HEK293 (cell line): ENCODE data around the gene EPN1.

Experiments
- CTCF ChIA-PET: fragments of 350-600 bp; formaldehyde crosslinking; extraction: SDS; loops from one replicate; lab custom pipeline; 2021; ENCODE audit warnings: antibody characterized with exemption; lab: Yijun Ruan, JAX
- POLR2A ChIA-PET: fragments of 300-600 bp; formaldehyde crosslinking; extraction: SDS; loops from one replicate; lab custom pipeline; 2020; ENCODE audit warnings: antibody characterized with exemption, inconsistent platforms; lab: Yijun Ruan, JAX
- H3K27ac ChIP-seq: fragments of 200-500 bp; sonication (Bioruptor generic); 2 replicates; pipeline ENCODE4 v1.5.1; 2014; ENCODE audit warnings: low read depth, low read length, control low read depth, inconsistent platforms; ENCODE audit errors: extremely low read depth
- H3K36me3 ChIP-seq, 2 experiments: fragments of 200-500 bp in 1 of 2; sonication (Bioruptor generic) in 1 of 2; 1 replicate in 1 of 2; 2 replicates in 1 of 2; pipeline ENCODE4 v1.5.1; 2014 to 2017; ENCODE audit warnings: inconsistent platforms in 2 of 2, low read length in 2 of 2; ENCODE audit not compliant: control insufficient read depth in 2 of 2, insufficient read depth in 1 of 2
- H3K4me1 ChIP-seq: fragments of 200-500 bp; sonication (Bioruptor generic); 2 replicates; pipeline ENCODE4 v1.5.1; 2014; ENCODE audit warnings: mild to moderate bottlenecking, low read length, inconsistent platforms; ENCODE audit not compliant: control insufficient read depth, insufficient read depth
- H3K4me3 ChIP-seq: 2 replicates; pipeline ENCODE4 v1.5.1; 2011; ENCODE audit warnings: low read depth, mild to moderate bottlenecking, control low read depth, low read length, moderate library complexity
- H3K9me3 ChIP-seq: fragments of 200-500 bp; sonication (Bioruptor generic); 2 replicates; pipeline ENCODE4 v1.5.1; 2014; ENCODE audit warnings: low read depth, low read length, inconsistent platforms; ENCODE audit not compliant: control insufficient read depth, insufficient read depth
- CTCF ChIP-seq: fragments of 450-650 bp; formaldehyde crosslinking; IDR thresholded peaks from 2 replicates; pipeline ENCODE4 v1.5.1; 2016; ENCODE audit warnings: missing biosample characterization, missing genetic modification characterization
- PRDM10 ChIP-seq: fragments of 450-650 bp; formaldehyde crosslinking; IDR thresholded peaks from 2 replicates; pipeline ENCODE4 v1.5.1; 2016; ENCODE audit warnings: missing biosample characterization, missing genetic modification characterization
- SP2 ChIP-seq: fragments of 450-650 bp; formaldehyde crosslinking; IDR thresholded peaks from 2 replicates; pipeline ENCODE4 v1.5.1; 2016; ENCODE audit warnings: missing biosample characterization, missing genetic modification characterization
- ZBTB48 ChIP-seq: fragments of 450-650 bp; formaldehyde crosslinking; IDR thresholded peaks from 2 replicates; pipeline ENCODE4 v1.5.1; 2016; ENCODE audit warnings: missing biosample characterization, missing genetic modification characterization
- ZNF169 ChIP-seq: fragments of 450-650 bp; formaldehyde crosslinking; IDR thresholded peaks from 2 replicates; pipeline ENCODE4 v1.5.1; 2016; ENCODE audit warnings: missing biosample characterization, missing genetic modification characterization
- ZNF19 ChIP-seq: fragments of 450-650 bp; formaldehyde crosslinking; IDR thresholded peaks from 2 replicates; pipeline ENCODE4; 2016; ENCODE audit warnings: missing biosample characterization, missing genetic modification characterization, low read depth
- ZNF221 ChIP-seq: fragments of 450-650 bp; formaldehyde crosslinking; IDR thresholded peaks from 2 replicates; pipeline ENCODE4 v1.5.1; 2017; ENCODE audit warnings: missing biosample characterization, missing genetic modification characterization, borderline replicate concordance
- ZNF416 ChIP-seq: fragments of 450-650 bp; formaldehyde crosslinking; IDR thresholded peaks from 2 replicates; pipeline ENCODE4 v1.5.1; 2016; ENCODE audit warnings: missing biosample characterization, missing genetic modification characterization
- ZNF623 ChIP-seq: fragments of 450-650 bp; formaldehyde crosslinking; IDR thresholded peaks from 2 replicates; pipeline ENCODE4 v1.5.1; 2016; ENCODE audit warnings: missing biosample characterization, missing genetic modification characterization
- ZNF692 ChIP-seq: fragments of 450-650 bp; formaldehyde crosslinking; IDR thresholded peaks from 2 replicates; pipeline ENCODE4 v1.5.1; 2016; ENCODE audit warnings: missing biosample characterization, missing genetic modification characterization
- TF ChIP-seq, protein P1 (sequence below): fragments of 450-650 bp; formaldehyde crosslinking; IDR thresholded peaks from 2 replicates; pipeline ENCODE4 v1.5.1; 2016; ENCODE audit warnings: missing biosample characterization, missing genetic modification characterization
- TF ChIP-seq, protein P2 (sequence below): fragments of 450-650 bp; formaldehyde crosslinking; IDR thresholded peaks from 2 replicates; pipeline ENCODE4 v1.5.1; 2017; ENCODE audit warnings: missing biosample characterization, mild to moderate bottlenecking, missing genetic modification characterization, moderate library complexity

The EPN1 gene

GRCh38 chr19:55661826-55662225, 13.2 kb upstream of the EPN1 start (continued):
- no peak for TF ChIP-seq PRDM10 (tag by site-specific recombination)
- TF ChIP-seq SP2 (tag by site-specific recombination): 0 out of 2 replicates have a peak, but pooled peaks have one; percentile 6
- no peak for TF ChIP-seq ZNF19 (tag by site-specific recombination)
- peak; percentile 60; the same call in 1 of the 2 replicates for TF ChIP-seq CTCF (tag by site-specific recombination)

DNA sequence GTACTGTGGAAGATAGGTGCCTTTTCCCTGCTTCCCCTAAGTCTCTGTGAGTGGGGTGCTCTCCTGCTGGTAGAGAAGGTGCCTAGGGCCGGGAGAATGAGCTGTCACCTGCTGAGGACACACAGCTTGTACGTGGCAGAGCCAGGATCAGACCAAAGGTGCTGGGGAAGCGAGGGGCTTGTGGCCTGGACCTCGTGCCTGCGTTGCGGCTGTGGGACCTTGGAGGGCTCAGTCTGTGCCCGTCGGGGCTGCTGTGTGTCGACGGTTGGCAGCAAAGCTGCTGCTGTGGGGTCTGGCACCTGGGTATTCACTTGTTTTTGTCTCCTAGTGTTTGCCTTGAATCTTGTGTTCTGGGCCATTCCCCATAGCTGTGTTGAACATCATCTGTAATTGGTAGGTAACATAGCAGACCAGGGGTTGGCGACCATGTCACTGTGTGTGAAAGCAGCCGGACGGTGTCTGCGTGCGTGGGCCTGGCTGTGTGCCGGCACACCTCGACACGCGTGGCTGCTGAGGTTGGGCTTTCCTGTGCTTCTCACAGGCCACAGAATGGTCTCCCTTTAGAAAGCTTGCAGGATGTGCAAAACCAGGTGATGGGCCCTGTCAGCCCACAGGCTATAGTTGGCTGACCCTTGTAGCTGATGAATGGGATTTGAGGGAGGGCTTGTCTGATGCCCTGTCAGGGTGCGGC, 11.0 kb upstream of the EPN1 start:
- H3K4me1 ChIP-seq: no peaks in the 10 kb centered on the region; the same call in 1 of the 2 replicates

More for the DNA sequence above, 11.0 kb upstream of the EPN1 start:
- POLR2A ChIA-PET: interaction anchor here (2.1 kb wide), 1 partner anchor 10 kb away, joined by 16 read pairs; the partner anchor contains the start of gene U2AF2
- TF ChIP-seq ZNF623 (tag by site-specific recombination): no peak
- no peak for TF ChIP-seq ZNF221 (tag by site-specific recombination)
- no peak for TF ChIP-seq ZNF416 (tag by site-specific recombination)
- no peak for TF ChIP-seq ZBTB48 (tag by site-specific recombination)
- no peak for TF ChIP-seq ZNF692 (tag by site-specific recombination)
- TF ChIP-seq ZNF169: no peak
- TF ChIP-seq, protein P1, sequence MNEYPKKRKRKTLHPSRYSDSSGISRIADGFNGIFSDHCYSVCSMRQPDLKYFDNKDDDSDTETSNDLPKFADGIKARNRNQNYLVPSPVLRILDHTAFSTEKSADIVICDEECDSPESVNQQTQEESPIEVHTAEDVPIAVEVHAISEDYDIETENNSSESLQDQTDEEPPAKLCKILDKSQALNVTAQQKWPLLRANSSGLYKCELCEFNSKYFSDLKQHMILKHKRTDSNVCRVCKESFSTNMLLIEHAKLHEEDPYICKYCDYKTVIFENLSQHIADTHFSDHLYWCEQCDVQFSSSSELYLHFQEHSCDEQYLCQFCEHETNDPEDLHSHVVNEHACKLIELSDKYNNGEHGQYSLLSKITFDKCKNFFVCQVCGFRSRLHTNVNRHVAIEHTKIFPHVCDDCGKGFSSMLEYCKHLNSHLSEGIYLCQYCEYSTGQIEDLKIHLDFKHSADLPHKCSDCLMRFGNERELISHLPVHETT (tag by site-specific recombination): no peak
- TF ChIP-seq, protein P2, sequence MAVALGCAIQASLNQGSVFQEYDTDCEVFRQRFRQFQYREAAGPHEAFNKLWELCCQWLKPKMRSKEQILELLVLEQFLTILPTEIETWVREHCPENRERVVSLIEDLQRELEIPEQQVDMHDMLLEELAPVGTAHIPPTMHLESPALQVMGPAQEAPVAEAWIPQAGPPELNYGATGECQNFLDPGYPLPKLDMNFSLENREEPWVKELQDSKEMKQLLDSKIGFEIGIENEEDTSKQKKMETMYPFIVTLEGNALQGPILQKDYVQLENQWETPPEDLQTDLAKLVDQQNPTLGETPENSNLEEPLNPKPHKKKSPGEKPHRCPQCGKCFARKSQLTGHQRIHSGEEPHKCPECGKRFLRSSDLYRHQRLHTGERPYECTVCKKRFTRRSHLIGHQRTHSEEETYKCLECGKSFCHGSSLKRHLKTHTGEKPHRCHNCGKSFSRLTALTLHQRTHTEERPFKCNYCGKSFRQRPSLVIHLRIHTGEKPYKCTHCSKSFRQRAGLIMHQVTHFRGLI (tag by site-specific recombination): peak; percentile 66; the same call in 1 of the 2 replicates
- Histone ChIP-seq H3K36me3 (peaks cover 63 to 99% of the 10 kb centered on the region in 2 experiments), H3K9me3 (no peaks in the 10 kb centered on the region), H3K27ac (no peak overlapping the region), H3K4me3 (no peak overlapping the region)
- CTCF ChIA-PET: interaction anchor here (0.7 to 1.5 kb wide), 2 partner anchors 8 to 148 kb away, joined by 3 to 11 read pairs; no protein-coding TSS in a partner anchor
